Neural crest cell (in vitro differentiated cells): ENCODE data around the gene SMIM27. TPM values are rescaled to one million over a fixed set of nuclear protein-coding genes. Genes with fewer than 3 reads are reported as not detected.

Source experiments
- total RNA-seq: library from RNA; stranded (reverse); gene quantifications from 2 replicates; pipeline ENCODE4 v1.2.1, GENCODE V29; 2021

SMIM27 gene
- total RNA-seq, 1 donor from 2014 or later: 10.2 TPM

Other genes starting within 250 kb of the SMIM27 start
- 33.7 and 33.9 TPM in 2 replicates for gene ACO1, start 167.7 kb upstream of the SMIM27 start, total RNA-seq
- gene RIGI, start 26.1 kb upstream of the SMIM27 start, total RNA-seq: 6.4 and 6.6 TPM in 2 replicates
- gene TOPORS, start 259 bp downstream of the SMIM27 start, total RNA-seq: 20.8 and 21.0 TPM in 2 replicates
- gene NDUFB6, start 20.8 kb downstream of the SMIM27 start, total RNA-seq: 55.5 and 56.7 TPM in 2 replicates
- gene TAF1L, start 83.3 kb downstream of the SMIM27 start, total RNA-seq: not detected in 2 replicates
- gene TMEM215, start 231.2 kb downstream of the SMIM27 start, total RNA-seq: 0.57 and 0.72 TPM in 2 replicates